Fibroblast of villous mesenchyme (primary cell): ENCODE data around the gene PET100. TPM values are rescaled to one million over a fixed set of nuclear protein-coding genes. Genes with fewer than 3 reads are reported as not detected.

Experiments used
- DNase-seq: peaks from one replicate; pipeline ENCODE4 v3.0.0-alpha.2; 2010; ENCODE audit warnings: low read depth
- H3K4me3 ChIP-seq: 2 replicates; pipeline ENCODE4 v1.5.1; 2011; ENCODE audit warnings: low read depth, mild to moderate bottlenecking, low read length
- total RNA-seq: library from RNA; depleted of rRNA; stranded (reverse); fragments of >200 nt; gene quantifications from 2 replicates; pipeline ENCODE4 v1.2.3, GENCODE V29; 2012
- TF ChIP-seq, protein P1 (sequence below): IDR thresholded peaks from 2 replicates; pipeline ENCODE4 v1.5.1; 2012; ENCODE audit warnings: low read depth, mild to moderate bottlenecking, low read length; ENCODE audit not compliant: insufficient read depth

The PET100 gene
- total RNA-seq, 1 donor, result 10.4 TPM

DNA sequence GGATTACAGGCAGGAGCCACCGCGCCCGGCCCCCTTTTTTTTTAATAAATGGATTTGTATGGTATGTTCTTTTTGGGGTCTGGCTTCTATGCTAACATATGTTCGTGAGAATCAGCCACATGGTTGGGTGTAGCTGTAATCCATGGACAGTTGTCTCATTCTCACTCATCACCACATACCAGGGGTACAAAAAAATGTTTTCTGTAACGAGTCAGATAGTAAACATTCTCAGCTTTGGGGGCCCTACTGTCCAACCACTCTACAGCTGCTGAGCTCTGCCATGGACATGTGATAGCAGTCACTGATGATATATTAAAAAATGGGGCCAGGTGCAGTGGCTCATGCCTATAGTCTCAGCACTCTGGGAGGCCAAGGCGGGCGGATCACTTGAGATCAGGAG, 34.1 kb downstream of the PET100 start:
- no peak for DNase-seq
- TF ChIP-seq, protein P1, sequence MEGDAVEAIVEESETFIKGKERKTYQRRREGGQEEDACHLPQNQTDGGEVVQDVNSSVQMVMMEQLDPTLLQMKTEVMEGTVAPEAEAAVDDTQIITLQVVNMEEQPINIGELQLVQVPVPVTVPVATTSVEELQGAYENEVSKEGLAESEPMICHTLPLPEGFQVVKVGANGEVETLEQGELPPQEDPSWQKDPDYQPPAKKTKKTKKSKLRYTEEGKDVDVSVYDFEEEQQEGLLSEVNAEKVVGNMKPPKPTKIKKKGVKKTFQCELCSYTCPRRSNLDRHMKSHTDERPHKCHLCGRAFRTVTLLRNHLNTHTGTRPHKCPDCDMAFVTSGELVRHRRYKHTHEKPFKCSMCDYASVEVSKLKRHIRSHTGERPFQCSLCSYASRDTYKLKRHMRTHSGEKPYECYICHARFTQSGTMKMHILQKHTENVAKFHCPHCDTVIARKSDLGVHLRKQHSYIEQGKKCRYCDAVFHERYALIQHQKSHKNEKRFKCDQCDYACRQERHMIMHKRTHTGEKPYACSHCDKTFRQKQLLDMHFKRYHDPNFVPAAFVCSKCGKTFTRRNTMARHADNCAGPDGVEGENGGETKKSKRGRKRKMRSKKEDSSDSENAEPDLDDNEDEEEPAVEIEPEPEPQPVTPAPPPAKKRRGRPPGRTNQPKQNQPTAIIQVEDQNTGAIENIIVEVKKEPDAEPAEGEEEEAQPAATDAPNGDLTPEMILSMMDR, result no peak
- no peak overlapping the region for H3K4me3 ChIP-seq

DNA sequence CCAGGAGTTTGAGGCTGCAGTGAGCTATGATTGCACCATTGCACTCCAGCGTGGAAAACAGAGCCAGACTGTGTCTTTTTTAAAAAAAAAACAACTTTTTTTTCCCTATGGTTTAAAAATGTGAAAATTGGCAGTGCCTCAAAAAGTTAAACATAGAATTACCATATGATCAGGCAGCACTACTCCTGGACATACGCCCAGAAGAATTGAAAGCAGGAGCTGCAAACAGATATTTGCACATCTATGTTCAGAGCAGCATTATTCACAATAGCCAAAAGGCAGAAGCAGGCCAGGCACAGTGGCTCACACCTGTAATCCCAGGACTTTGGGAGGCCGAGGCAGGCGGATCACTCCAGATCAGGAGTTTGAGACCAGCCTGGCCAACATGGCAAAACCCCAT, 35.5 kb downstream of the PET100 start:
- DNase-seq, result peak; percentile 50
- TF ChIP-seq, protein P1, result no peak
- H3K4me3 ChIP-seq, result no peak overlapping the region

DNA sequence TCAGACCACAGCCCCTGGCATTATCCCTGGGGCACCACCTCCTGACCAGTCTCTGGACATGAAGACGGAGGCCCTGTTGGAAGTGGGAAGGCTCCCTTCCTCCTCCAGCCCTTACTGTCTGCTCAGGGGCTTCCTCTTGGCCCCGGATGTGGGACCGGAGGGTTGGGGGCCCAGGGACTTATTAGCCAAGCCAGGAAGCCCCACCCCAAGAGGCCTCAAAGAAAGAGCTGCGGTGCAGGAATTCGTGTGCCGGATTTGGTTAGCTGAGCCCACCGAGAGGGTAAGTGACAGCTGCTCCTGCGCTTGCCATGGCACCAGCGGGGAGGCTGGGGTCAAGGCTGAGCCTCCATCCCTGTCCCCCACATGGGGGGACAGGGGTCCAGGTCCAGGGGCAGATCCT, 39.2 kb downstream of the PET100 start, which contains the start of gene RETN:
RETN (plus strand) TSS at position 208 of the 400 bp plus-strand sequence. CDS start 278 bp downstream, outside the sequence.
- DNase-seq, result no peak
- no peak within 1 kb of the TSS for H3K4me3 ChIP-seq
- TF ChIP-seq, protein P1, result no peak

DNA sequence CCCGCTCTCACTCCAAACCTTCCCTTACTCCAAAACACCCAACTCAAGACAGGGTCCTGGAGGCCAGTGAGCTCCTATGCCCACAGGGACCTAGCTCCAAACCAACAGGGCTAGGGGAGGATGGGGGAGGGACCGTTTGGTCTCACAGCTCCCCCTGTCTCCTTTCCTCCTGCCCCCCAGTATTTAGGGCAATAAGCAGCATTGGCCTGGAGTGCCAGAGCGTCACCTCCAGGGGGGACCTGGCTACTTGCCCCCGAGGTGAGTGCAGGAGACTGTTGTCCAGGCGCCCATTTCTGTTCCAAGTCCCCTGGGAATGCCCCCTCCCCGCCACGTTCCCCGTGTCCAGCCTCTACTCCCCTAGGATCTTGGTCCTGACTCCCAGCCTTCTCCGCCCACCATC, 40.0 kb downstream of the PET100 start:
- DNase-seq, result no peak
- TF ChIP-seq, protein P1, result no peak
- no peak overlapping the region for H3K4me3 ChIP-seq

DNA sequence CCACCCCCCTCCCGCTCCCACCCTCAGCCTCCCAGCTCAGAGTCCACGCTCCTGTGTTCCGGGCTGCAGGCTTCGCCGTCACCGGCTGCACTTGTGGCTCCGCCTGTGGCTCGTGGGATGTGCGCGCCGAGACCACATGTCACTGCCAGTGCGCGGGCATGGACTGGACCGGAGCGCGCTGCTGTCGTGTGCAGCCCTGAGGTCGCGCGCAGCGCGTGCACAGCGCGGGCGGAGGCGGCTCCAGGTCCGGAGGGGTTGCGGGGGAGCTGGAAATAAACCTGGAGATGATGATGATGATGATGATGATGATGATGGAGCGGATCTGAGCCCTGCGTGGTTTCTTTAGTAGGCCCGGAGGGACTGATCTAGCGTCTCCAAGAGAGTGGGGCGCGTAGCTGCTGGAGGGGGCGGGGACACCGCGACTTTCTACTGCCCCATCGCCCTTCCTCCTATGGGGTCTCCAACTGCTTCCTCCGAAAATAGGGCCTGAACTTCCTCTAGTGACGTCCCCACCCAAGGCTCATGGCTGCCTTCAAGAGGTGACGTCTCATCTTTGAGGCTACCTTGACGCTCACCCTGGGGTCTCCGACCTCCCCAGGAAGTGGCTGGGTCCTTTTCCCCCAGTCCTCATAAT, 40.7 kb downstream of the PET100 start:
- H3K4me3 ChIP-seq, result no peak overlapping the region
- DNase-seq, result no peak
- TF ChIP-seq, protein P1, result no peak

DNA sequence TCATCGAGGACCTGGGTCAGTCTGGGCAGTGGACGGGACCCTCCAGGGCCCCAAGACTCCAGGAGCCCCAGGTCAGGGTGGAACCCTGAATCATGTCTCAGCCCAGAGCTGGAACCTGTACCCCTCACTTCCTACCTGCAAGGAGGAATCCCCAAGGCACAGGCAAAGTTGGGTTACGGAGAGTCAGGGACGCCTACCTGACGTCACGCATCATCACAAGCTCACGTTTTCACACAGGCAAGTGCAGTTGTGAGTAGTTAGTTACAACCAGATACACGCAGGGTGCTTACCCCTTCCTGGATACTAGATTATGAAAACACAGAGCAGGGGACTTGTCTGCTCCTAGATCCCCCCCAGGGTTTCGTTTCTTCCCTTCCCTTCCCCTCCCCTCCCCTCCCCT, 41.2 kb downstream of the PET100 start:
- DNase-seq, result no peak
- no peak overlapping the region for H3K4me3 ChIP-seq
- TF ChIP-seq, protein P1, result no peak

DNA sequence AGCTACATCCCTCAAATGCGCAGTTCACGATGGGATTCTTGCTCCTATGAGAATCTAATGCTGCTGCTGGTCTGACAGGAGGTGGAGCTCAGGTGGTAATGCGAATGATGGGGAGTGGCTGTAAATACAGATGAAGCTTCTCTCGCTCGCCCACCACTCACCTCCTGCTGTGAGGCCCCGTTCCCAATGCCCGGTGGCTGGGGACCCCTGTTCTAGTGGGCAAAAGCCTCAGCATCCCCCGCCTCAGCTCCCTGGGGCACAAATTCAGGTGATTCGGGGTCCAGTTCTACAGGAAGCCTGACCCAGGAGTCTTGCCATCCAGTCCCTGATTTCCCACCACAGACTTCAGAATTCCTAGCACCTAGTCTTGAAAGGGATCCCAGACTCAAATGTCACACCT, 42.9 kb downstream of the PET100 start:
- H3K4me3 ChIP-seq, result no peak overlapping the region
- no peak for DNase-seq

More for the DNA sequence above, 42.9 kb downstream of the PET100 start:
- TF ChIP-seq, protein P1, result no peak
